ENCODE measurements around the gene VSNL1.

DNA sequence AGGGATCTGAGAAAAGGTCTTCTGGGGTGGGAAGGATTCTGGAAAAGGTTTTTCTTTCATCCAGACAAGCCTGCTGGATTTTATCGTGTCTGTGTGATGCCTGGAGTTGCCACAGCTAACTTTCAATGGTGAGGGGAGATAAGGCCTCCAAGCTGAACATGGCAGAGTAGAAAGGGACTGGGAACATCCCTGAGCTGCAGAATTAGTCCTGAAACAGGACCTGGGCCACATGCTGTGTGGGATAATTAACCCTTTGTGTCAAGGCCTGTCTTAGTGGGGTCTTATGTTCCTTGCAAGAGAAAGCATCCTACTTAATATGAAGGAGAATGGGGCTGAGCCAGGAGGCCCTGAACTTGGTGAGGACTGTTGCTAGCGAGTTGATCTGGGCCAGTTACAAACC is 66.4 kb downstream of the VSNL1 start:
- TF ChIP-seq POLR2AphosphoS5 (IDR thresholded peaks at IDR 0.05) (no peak), POLR2A (IDR thresholded peaks at IDR 0.05) (no peak)
- TF ChIP-seq, protein P1, sequence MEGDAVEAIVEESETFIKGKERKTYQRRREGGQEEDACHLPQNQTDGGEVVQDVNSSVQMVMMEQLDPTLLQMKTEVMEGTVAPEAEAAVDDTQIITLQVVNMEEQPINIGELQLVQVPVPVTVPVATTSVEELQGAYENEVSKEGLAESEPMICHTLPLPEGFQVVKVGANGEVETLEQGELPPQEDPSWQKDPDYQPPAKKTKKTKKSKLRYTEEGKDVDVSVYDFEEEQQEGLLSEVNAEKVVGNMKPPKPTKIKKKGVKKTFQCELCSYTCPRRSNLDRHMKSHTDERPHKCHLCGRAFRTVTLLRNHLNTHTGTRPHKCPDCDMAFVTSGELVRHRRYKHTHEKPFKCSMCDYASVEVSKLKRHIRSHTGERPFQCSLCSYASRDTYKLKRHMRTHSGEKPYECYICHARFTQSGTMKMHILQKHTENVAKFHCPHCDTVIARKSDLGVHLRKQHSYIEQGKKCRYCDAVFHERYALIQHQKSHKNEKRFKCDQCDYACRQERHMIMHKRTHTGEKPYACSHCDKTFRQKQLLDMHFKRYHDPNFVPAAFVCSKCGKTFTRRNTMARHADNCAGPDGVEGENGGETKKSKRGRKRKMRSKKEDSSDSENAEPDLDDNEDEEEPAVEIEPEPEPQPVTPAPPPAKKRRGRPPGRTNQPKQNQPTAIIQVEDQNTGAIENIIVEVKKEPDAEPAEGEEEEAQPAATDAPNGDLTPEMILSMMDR (IDR thresholded peaks at IDR 0.05): no peak

Measured in upper lobe of left lung (tissue), 4 donors.